Measurements from ENCODE around the gene DCP1A. TPM values are rescaled to one million over a fixed set of nuclear protein-coding genes. Genes with fewer than 3 reads are reported as not detected.

Gene DCP1A
- total and polyA plus RNA-seq, 4 donors: 3.5 to 11.3 (median 8.2) TPM

DNA sequence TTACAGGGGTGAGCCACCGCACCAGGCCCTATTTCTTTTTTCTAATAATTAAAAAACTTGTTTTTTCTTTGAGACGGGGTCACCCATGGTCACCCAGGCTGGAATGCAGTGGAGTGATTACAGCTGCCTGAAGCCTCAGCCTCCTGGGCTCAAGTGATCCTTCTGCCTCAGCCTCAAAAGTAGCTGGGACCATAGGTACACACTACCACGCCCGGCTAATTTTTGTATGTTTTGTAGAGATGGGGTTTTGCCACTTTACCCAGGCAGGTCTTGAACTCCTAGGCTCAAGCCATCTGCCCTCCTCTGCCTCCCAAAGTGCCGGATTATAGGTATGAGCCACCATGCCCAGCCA is 90.7 kb downstream of the DCP1A start (continued):
- TF ChIP-seq, protein P1, sequence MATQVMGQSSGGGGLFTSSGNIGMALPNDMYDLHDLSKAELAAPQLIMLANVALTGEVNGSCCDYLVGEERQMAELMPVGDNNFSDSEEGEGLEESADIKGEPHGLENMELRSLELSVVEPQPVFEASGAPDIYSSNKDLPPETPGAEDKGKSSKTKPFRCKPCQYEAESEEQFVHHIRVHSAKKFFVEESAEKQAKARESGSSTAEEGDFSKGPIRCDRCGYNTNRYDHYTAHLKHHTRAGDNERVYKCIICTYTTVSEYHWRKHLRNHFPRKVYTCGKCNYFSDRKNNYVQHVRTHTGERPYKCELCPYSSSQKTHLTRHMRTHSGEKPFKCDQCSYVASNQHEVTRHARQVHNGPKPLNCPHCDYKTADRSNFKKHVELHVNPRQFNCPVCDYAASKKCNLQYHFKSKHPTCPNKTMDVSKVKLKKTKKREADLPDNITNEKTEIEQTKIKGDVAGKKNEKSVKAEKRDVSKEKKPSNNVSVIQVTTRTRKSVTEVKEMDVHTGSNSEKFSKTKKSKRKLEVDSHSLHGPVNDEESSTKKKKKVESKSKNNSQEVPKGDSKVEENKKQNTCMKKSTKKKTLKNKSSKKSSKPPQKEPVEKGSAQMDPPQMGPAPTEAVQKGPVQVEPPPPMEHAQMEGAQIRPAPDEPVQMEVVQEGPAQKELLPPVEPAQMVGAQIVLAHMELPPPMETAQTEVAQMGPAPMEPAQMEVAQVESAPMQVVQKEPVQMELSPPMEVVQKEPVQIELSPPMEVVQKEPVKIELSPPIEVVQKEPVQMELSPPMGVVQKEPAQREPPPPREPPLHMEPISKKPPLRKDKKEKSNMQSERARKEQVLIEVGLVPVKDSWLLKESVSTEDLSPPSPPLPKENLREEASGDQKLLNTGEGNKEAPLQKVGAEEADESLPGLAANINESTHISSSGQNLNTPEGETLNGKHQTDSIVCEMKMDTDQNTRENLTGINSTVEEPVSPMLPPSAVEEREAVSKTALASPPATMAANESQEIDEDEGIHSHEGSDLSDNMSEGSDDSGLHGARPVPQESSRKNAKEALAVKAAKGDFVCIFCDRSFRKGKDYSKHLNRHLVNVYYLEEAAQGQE (IDR thresholded peaks at IDR 0.05): no peak
- TF ChIP-seq GABPA (IDR thresholded peaks at IDR 0.05 in 1 of 2, conservative IDR thresholded peaks at IDR 0.05 in 1 of 2): no peak
- no peak for TF ChIP-seq EGR1 (IDR thresholded peaks at IDR 0.05; ENCODE audit: low read depth in 2 of 2)

DNA sequence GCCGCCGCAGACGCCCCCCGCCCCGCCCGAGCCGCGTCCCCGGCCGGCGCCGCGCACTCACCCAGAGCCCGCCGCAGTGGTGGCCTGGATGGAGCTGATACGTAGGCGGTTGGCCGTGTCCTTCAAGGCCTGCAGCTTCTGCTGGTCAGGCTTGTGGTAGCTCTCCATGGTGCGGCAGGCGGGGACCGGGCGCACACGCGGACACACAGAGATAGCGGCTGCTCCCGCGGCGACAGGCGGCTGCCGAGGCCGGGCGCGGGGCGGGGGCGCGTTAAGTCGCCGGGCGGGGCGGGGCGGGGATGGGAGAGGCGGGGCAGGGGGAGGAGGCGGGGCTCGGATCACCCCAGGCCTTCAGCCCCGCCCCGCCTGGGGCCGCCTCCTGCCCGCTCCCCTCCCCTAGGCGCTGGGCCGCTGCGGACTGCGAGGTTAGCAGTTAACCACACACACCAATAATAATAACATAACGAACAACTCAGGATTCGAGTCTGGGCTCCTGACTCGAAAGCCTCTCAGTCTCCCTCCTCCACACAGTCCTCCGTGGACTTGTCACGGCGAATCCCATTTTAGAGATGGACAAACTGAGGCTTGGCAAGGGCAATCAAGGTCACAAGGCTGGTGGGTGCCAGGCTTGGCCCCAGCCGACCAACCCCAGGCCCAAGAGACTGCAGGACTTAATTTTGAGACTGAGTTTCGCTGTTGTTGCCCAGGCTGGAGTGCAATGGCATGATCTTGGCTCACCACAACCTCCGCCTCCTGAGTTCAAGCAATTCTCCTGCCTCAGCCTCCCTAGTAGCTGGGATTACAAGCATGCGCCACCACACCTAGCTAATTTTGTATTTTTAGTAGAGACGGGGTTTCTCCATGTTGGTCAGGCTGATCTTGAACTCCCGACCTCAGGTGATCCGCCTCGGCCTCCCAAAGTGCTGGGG is 91.3 kb downstream of the DCP1A start, which contains the start of gene TKT:
Gene TKT (minus strand): TSS at position 248 of the 929 bp plus-strand sequence. CDS start 80 bp downstream, at position 168.
- peak within 1 kb of the TSS; percentile 76 to 81 (median 80) for H3K4me3 ChIP-seq (ENCODE audit: low read depth in 1 of 3, low read length in 3 of 3)
- TF ChIP-seq SP1 (IDR thresholded peaks at IDR 0.05): peak; percentile 44
- no peak for TF ChIP-seq GABPA (IDR thresholded peaks at IDR 0.05 in 1 of 2, conservative IDR thresholded peaks at IDR 0.05 in 1 of 2)
- TF ChIP-seq FOXA2 (IDR thresholded peaks at IDR 0.05): no peak
- TF ChIP-seq, protein P1 (IDR thresholded peaks at IDR 0.05): peak; percentile 93
- no peaks in the 10 kb centered on the region for H3K27me3 ChIP-seq (ENCODE audit: control insufficient read depth in 4 of 4, insufficient read depth in 4 of 4, low read length in 3 of 4)
- H3K27ac ChIP-seq (ENCODE audit: low read depth in 1 of 2, low read length in 2 of 2): peak within 1 kb of the TSS; percentile 76 to 78
- peak; percentile 93 for DNase-seq (ENCODE audit: low spot score)
- 13% methylated on average over 66 of the region's 66 CpGs for WGBS
- no peaks in the 10 kb centered on the region for H3K9me3 ChIP-seq (ENCODE audit: control insufficient read depth in 4 of 4, low read length in 3 of 4)
- H3K9ac ChIP-seq (ENCODE audit: low read depth in 1 of 2, low read length in 2 of 2): peak within 1 kb of the TSS; percentile 64 to 75
- peaks cover 7 to 18% (median 13%) of the 10 kb centered on the region in 4 donors for H3K4me1 ChIP-seq (ENCODE audit: control insufficient read depth in 4 of 4, insufficient read depth in 4 of 4, low read length in 3 of 4)
- H3K36me3 ChIP-seq (ENCODE audit: control insufficient read depth in 4 of 4, insufficient read depth in 3 of 4, low read depth in 1 of 4, low read length in 3 of 4): no peaks in the 10 kb centered on the region

DNA sequence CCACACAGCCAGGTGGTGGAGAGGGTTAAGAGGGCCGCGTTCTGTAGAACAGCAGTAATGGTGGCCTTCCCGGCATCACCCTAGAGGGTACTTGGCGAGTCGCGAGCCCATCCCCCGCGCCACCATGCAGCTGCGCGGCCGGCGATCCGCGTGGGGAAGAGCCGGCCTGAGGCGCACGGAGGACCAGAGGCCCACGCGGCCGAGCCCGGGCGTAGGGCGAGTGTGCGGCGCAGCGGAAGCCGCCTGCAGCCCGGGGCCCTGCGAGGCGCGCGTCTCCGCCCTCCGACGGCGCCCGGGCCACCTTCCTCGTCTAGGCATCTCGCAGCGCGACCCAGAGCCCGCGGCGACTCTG is 91.9 kb downstream of the DCP1A start:
- H3K27ac ChIP-seq (ENCODE audit: low read depth in 1 of 2, low read length in 2 of 2): peak overlapping the region; percentile 76 to 78
- TF ChIP-seq, protein P1 (IDR thresholded peaks at IDR 0.05): no peak
- TF ChIP-seq JUND (IDR thresholded peaks at IDR 0.05) (no peak), TAF1 (conservative IDR thresholded peaks at IDR 0.05) (no peak), YY1 (IDR thresholded peaks at IDR 0.05) (peak; percentile 22), HNF4A (conservative IDR thresholded peaks at IDR 0.05) (no peak)
- peak overlapping the region; percentile 10 to 36 for H3K9ac ChIP-seq (ENCODE audit: low read depth in 1 of 2, low read length in 2 of 2)
- H3K4me3 ChIP-seq (ENCODE audit: low read depth in 1 of 3, low read length in 3 of 3): peak overlapping the region; percentile 76 to 81 (median 80)
- peak; percentile 52 for DNase-seq (ENCODE audit: low spot score)
- H3K36me3 ChIP-seq (ENCODE audit: control insufficient read depth in 4 of 4, insufficient read depth in 3 of 4, low read depth in 1 of 4, low read length in 3 of 4): no peaks in the 10 kb centered on the region
- H3K9me3 ChIP-seq (ENCODE audit: control insufficient read depth in 4 of 4, low read length in 3 of 4): no peaks in the 10 kb centered on the region
- H3K27me3 ChIP-seq (ENCODE audit: control insufficient read depth in 4 of 4, insufficient read depth in 4 of 4, low read length in 3 of 4): no peaks in the 10 kb centered on the region
- under 1% methylated on average over 44 of the region's 44 CpGs for WGBS
- H3K4me1 ChIP-seq (ENCODE audit: control insufficient read depth in 4 of 4, insufficient read depth in 4 of 4, low read length in 3 of 4): peaks cover 7 to 20% (median 13%) of the 10 kb centered on the region in 4 donors

All from liver (tissue), 9 donors.